Measurements from ENCODE around the gene CEP112.

Gene CEP112

GRCh38 chr17:65990593-65990992, 201.3 kb downstream of the CEP112 start:
- no peak for DNase-seq (ENCODE audit: low read depth, low spot score)

- no peak for DNase-seq (ENCODE audit: low read depth, low spot score)
Observed at GRCh38 chr17:65988451-65988850, 203.5 kb downstream of the CEP112 start.

- peak; percentile 53 for DNase-seq (ENCODE audit: low read depth, low spot score)
Observed at GRCh38 chr17:65987988-65988387, 203.9 kb downstream of the CEP112 start.

GRCh38 chr17:65985571-65985970, 206.4 kb downstream of the CEP112 start:
- DNase-seq (ENCODE audit: low read depth, low spot score), result no peak

- DNase-seq (ENCODE audit: low read depth, low spot score), result no peak
Observed at GRCh38 chr17:65984299-65984698, 207.6 kb downstream of the CEP112 start.

- DNase-seq (ENCODE audit: low read depth, low spot score), result no peak
Observed at GRCh38 chr17:65978871-65979270, 213.1 kb downstream of the CEP112 start.

GRCh38 chr17:65977041-65977440, 214.9 kb downstream of the CEP112 start:
- no peak for DNase-seq (ENCODE audit: low read depth, low spot score)

GRCh38 chr17:65975878-65976277, 216.1 kb downstream of the CEP112 start:
- DNase-seq (ENCODE audit: low read depth, low spot score), result peak; percentile 26

GRCh38 chr17:65973237-65973636, 218.7 kb downstream of the CEP112 start:
- no peak for DNase-seq (ENCODE audit: low read depth, low spot score)

GRCh38 chr17:65967372-65967771, 224.6 kb downstream of the CEP112 start:
- no peak for DNase-seq (ENCODE audit: low read depth, low spot score)

- no peak for DNase-seq (ENCODE audit: low read depth, low spot score)
Observed at GRCh38 chr17:65966072-65966695, 225.7 kb downstream of the CEP112 start.

- no peak for DNase-seq (ENCODE audit: low read depth, low spot score)
Observed at GRCh38 chr17:65963179-65963578, 228.8 kb downstream of the CEP112 start.

- DNase-seq (ENCODE audit: low read depth, low spot score), result no peak
Observed at GRCh38 chr17:65959630-65960029, 232.3 kb downstream of the CEP112 start.

- no peak for DNase-seq (ENCODE audit: low read depth, low spot score)
Observed at GRCh38 chr17:65956814-65957213, 235.1 kb downstream of the CEP112 start.

- no peak for DNase-seq (ENCODE audit: low read depth, low spot score)
Observed at GRCh38 chr17:65954148-65954449, 237.8 kb downstream of the CEP112 start.

GRCh38 chr17:65953316-65954147, 238.4 kb downstream of the CEP112 start:
- DNase-seq (ENCODE audit: low read depth, low spot score), result peak; percentile 87

- no peak for DNase-seq (ENCODE audit: low read depth, low spot score)
Observed at GRCh38 chr17:65952586-65952985, 239.3 kb downstream of the CEP112 start.

GRCh38 chr17:65952015-65952414, 239.9 kb downstream of the CEP112 start:
- DNase-seq (ENCODE audit: low read depth, low spot score), result no peak

- DNase-seq (ENCODE audit: low read depth, low spot score), result no peak
Observed at GRCh38 chr17:65947831-65948230, 244.1 kb downstream of the CEP112 start.

GRCh38 chr17:65942592-65942991, 249.3 kb downstream of the CEP112 start:
- DNase-seq (ENCODE audit: low read depth, low spot score), result no peak

GRCh38 chr17:65941356-65941899, 250.5 kb downstream of the CEP112 start:
- DNase-seq (ENCODE audit: low read depth, low spot score), result no peak

GRCh38 chr17:65936013-65936412, 255.9 kb downstream of the CEP112 start:
- DNase-seq (ENCODE audit: low read depth, low spot score), result no peak

GRCh38 chr17:65933290-65933689, 258.6 kb downstream of the CEP112 start:
- DNase-seq (ENCODE audit: low read depth, low spot score), result no peak
